Non-pigmented ciliary epithelial cell (primary cell): ENCODE measurements around the gene TRAK2.
"Not testable (repeated sequence)": the region's sequence is repeated elsewhere in the genome, so short reads cannot be mapped to it uniquely, and the experiment has no call there.

ENCODE experiments used
- DNase-seq: peaks from one replicate; pipeline ENCODE4 v3.0.0-alpha.2; 2010; ENCODE audit warnings: low read depth

The TRAK2 gene

GRCh38 chr2:201451292-201452057, at the start of gene TRAK2, which contains the start of gene STRADB:
TSS of gene TRAK2 (minus strand) at chr2:201451458. CDS start at chr2:201420507, 30,951 bp downstream.
TSS of gene STRADB (plus strand) at chr2:201451740. CDS start at chr2:201454841, 3,101 bp downstream.
- DNase-seq: peak; percentile 57

- DNase-seq: no peak
Measured at GRCh38 chr2:201500534-201500933, 49.3 kb upstream of the TRAK2 start.

- no peak for DNase-seq
Measured at GRCh38 chr2:201496785-201497184, 45.5 kb upstream of the TRAK2 start.

GRCh38 chr2:201490291-201490690, 39.0 kb upstream of the TRAK2 start:
- no peak for DNase-seq

GRCh38 chr2:201484805-201485204, 33.5 kb upstream of the TRAK2 start:
- no peak for DNase-seq

- not testable (repeated sequence) for DNase-seq
Measured at GRCh38 chr2:201483758-201484157, 32.5 kb upstream of the TRAK2 start.

GRCh38 chr2:201483342-201483741, 32.1 kb upstream of the TRAK2 start:
- DNase-seq: no peak

- DNase-seq: no peak
Measured at GRCh38 chr2:201482543-201482942, 31.3 kb upstream of the TRAK2 start.

GRCh38 chr2:201472411-201472810, 21.2 kb upstream of the TRAK2 start:
- no peak for DNase-seq

GRCh38 chr2:201471732-201472393, 20.6 kb upstream of the TRAK2 start:
- no peak for DNase-seq

GRCh38 chr2:201470821-201471731, 19.8 kb upstream of the TRAK2 start:
- DNase-seq: no peak

- no peak for DNase-seq
Measured at GRCh38 chr2:201467666-201468065, 16.4 kb upstream of the TRAK2 start.

GRCh38 chr2:201466050-201466675, 14.9 kb upstream of the TRAK2 start:
- peak; percentile 76 for DNase-seq

GRCh38 chr2:201465524-201465971, 14.3 kb upstream of the TRAK2 start:
- no peak for DNase-seq

GRCh38 chr2:201464547-201464946, 13.3 kb upstream of the TRAK2 start:
- DNase-seq: no peak

- no peak for DNase-seq
Measured at GRCh38 chr2:201460532-201460931, 9.3 kb upstream of the TRAK2 start.

GRCh38 chr2:201458381-201458780, 7.1 kb upstream of the TRAK2 start:
- DNase-seq: no peak

- no peak for DNase-seq
Measured at GRCh38 chr2:201452922-201453643, 1.8 kb upstream of the TRAK2 start.

GRCh38 chr2:201452058-201452921, 1.0 kb upstream of the TRAK2 start:
- DNase-seq: no peak

- DNase-seq: no peak
Measured at GRCh38 chr2:201450954-201451291, 335 bp downstream of the TRAK2 start.
